PC-3 (cell line): ENCODE results near the gene B4GALT5. TPM values are rescaled to one million over a fixed set of nuclear protein-coding genes. Genes with fewer than 3 reads are reported as not detected.
A peak's percentile ranks its signal among the peaks of the same experiment; 100 is the strongest.

Source experiments
- ATAC-seq: fragments of 200-7000 bp; cut with Tn5 transposase; 2 replicates; pipeline ENCODE4 v1.9.1; 2020; ENCODE audit warnings: mild to moderate bottlenecking, moderate library complexity
- BruUV-seq: library from RNA; stranded (reverse); fragments of 400-500 nt; replicated peaks from 2 replicates; lab custom pipeline; 2021; lab: Mats Ljungman, UMichigan
- CTCF ChIA-PET: fragments of 300-600 bp; sonication (Branson Sonifier 250); formaldehyde crosslinking; loops from one replicate; lab custom pipeline; 2022; ENCODE audit warnings: antibody characterized with exemption; lab: Charles Lee
- POLR2A ChIA-PET: fragments of 300-600 bp; sonication (Branson Sonifier 250); formaldehyde crosslinking; loops from one replicate; lab custom pipeline; 2022; ENCODE audit warnings: antibody characterized with exemption; ENCODE audit not compliant: unreplicated experiment; lab: Charles Lee
- DNase-seq: peaks from one replicate; pipeline ENCODE4 v3.0.0-alpha.2; 2015
- H2AFZ ChIP-seq: fragments of 300-600 bp; sonication (generic); 2 replicates; pipeline ENCODE4 v1.6.0; 2016; ENCODE audit warnings: antibody characterized with exemption, low read length
- H3F3A ChIP-seq: fragments of 300-600 bp; sonication (generic); one replicate; pipeline ENCODE4 v1.6.0; 2017; ENCODE audit warnings: antibody characterized with exemption, low read length, control low read depth, mild to moderate bottlenecking; ENCODE audit not compliant: unreplicated experiment
- H3K27ac ChIP-seq: fragments of 300-600 bp; sonication (generic); 2 replicates; pipeline ENCODE4 v1.5.1; 2016; ENCODE audit warnings: mild to moderate bottlenecking, low read length
- H3K27me3 ChIP-seq: fragments of 300-600 bp; sonication (generic); 2 replicates; pipeline ENCODE4 v1.6.1; 2016; ENCODE audit warnings: low read length, mixed read lengths
- H3K36me3 ChIP-seq: fragments of 300-600 bp; sonication (generic); 2 replicates; pipeline ENCODE4 v1.6.1; 2016; ENCODE audit warnings: low read depth, mixed run types, low read length, mixed read lengths
- H3K4me1 ChIP-seq: fragments of 300-600 bp; sonication (generic); 2 replicates; pipeline ENCODE4 v1.5.1; 2016; ENCODE audit warnings: low read length; ENCODE audit not compliant: insufficient read depth
- H3K4me2 ChIP-seq: fragments of 300-600 bp; sonication (generic); 2 replicates; pipeline ENCODE4 v1.6.0; 2016; ENCODE audit warnings: low read length
- H3K4me3 ChIP-seq: fragments of 300-600 bp; sonication (generic); 2 replicates; pipeline ENCODE4 v1.5.1; 2016; ENCODE audit warnings: mild to moderate bottlenecking, low read length, mixed read lengths
- H3K79me2 ChIP-seq: fragments of 300-600 bp; sonication (generic); 2 replicates; pipeline ENCODE4 v1.6.1; 2017; ENCODE audit warnings: low read length, mixed read lengths
- H3K9ac ChIP-seq: fragments of 300-600 bp; sonication (generic); 2 replicates; pipeline ENCODE4 v1.6.0; 2016; ENCODE audit warnings: mild to moderate bottlenecking, low read length
- H3K9me2 ChIP-seq: fragments of 300-600 bp; sonication (generic); replicated peaks from 2 replicates; pipeline ENCODE4 v1.6.1; 2016; ENCODE audit warnings: mixed run types, low read length, mixed read lengths
- H3K9me3 ChIP-seq: fragments of 300-600 bp; sonication (generic); 2 replicates; pipeline ENCODE4 v1.6.1; 2016; ENCODE audit warnings: low read length, mixed read lengths
- H4K20me1 ChIP-seq: fragments of 300-600 bp; sonication (generic); 2 replicates; pipeline ENCODE4 v1.6.1; 2016; ENCODE audit warnings: low read length, mixed read lengths
- CTCF ChIP-seq: fragments of 300-600 bp; sonication (generic); conservative IDR thresholded peaks from 2 replicates; pipeline ENCODE4 v1.5.1; 2017; ENCODE audit warnings: antibody characterized with exemption, low read depth, mild to moderate bottlenecking, low read length
- EZH2 ChIP-seq: fragments of 300-600 bp; sonication (generic); IDR thresholded peaks from one replicate; pipeline ENCODE4 v1.6.1; 2017; ENCODE audit warnings: antibody characterized with exemption, mild to moderate bottlenecking, low read length; ENCODE audit not compliant: unreplicated experiment
- EZH2phosphoT487 ChIP-seq: fragments of 300-600 bp; sonication (generic); IDR thresholded peaks from 2 replicates; pipeline ENCODE4 v1.6.1; 2018; ENCODE audit warnings: mild to moderate bottlenecking, antibody characterized with exemption, low read length, borderline replicate concordance
- intact Hi-C: fragments of 100-400 bp; cut with micrococcal nuclease; formaldehyde crosslinking; loops from 2 replicates; pipeline ENCODE4 v1.9.0; 2023
- total RNA-seq: library from RNA; depleted of rRNA; stranded (reverse); fragments of >200 nt; gene quantifications from 2 replicates; pipeline ENCODE4 v1.2.3, GENCODE V29; 2014

Gene B4GALT5
- total RNA-seq, 1 experiment from 2014 or later: 18.1 TPM

- Histone ChIP-seq H4K20me1 (peaks cover 3% of the 10 kb centered on the region; the same call in 1 of the 2 replicates), H3K4me3 (peak overlapping the region; percentile 3; the same call in 1 of the 2 replicates), H3K9ac (peak overlapping the region; percentile 60), H3K79me2 (peaks cover 100% of the 10 kb centered on the region), H3K9me3 (no peaks in the 10 kb centered on the region), H3K9me2 (no peaks in the 10 kb centered on the region), H3F3A (no peaks in the 10 kb centered on the region), H3K36me3 (no peaks in the 10 kb centered on the region; the same call in 1 of the 2 replicates), H3K27ac (peak overlapping the region; percentile 85), H3K4me2 (peak overlapping the region; percentile 57), H3K4me1 (peaks cover 55% of the 10 kb centered on the region), H3K27me3 (no peaks in the 10 kb centered on the region), H2AFZ (no peak overlapping the region)
- POLR2A ChIA-PET: interaction anchor here (0.6 to 0.7 kb wide), 2 partner anchors 72 to 132 kb away, joined by 3 to 4 read pairs; no protein-coding TSS in a partner anchor
- ATAC-seq (peak; percentile 78), DNase-seq (peak; percentile 85)
- BruUV-seq: TSS peak; percentile 50
- CTCF ChIA-PET: interaction anchor here (0.6 to 1.0 kb wide), 3 partner anchors 65 to 159 kb away, joined by 3 to 4 read pairs (median 4); partner anchors contain the start of gene SLC9A8
- TF ChIP-seq CTCF (no peak), EZH2phosphoT487 (no peak), EZH2 (no peak)
- intact Hi-C loops: loop anchor here (2.0 to 10.0 kb wide), 2 partner anchors 26 to 46 kb away; no protein-coding TSS in a partner anchor
Observed at GRCh38 chr20:49700411-49701185, 13.1 kb downstream of the B4GALT5 start.

GRCh38 chr20:49699200-49699992 is 14.3 kb downstream of the B4GALT5 start:
- DNase-seq (peak; percentile 88), ATAC-seq (peak; percentile 76)
- Histone ChIP-seq H3K79me2 (peaks cover 100% of the 10 kb centered on the region), H3K9me2 (no peaks in the 10 kb centered on the region), H3K4me2 (peak overlapping the region; percentile 57), H3K9me3 (no peaks in the 10 kb centered on the region), H3K27me3 (no peaks in the 10 kb centered on the region), H3K4me3 (no peak overlapping the region), H3K4me1 (peaks cover 55% of the 10 kb centered on the region), H3K9ac (peak overlapping the region; percentile 50), H2AFZ (no peak overlapping the region), H3F3A (no peaks in the 10 kb centered on the region), H3K27ac (peak overlapping the region; percentile 85), H3K36me3 (no peaks in the 10 kb centered on the region; the same call in 1 of the 2 replicates), H4K20me1 (peaks cover 3% of the 10 kb centered on the region; the same call in 1 of the 2 replicates)
- intact Hi-C loops: no loop called here
- no TSS peak for BruUV-seq
- TF ChIP-seq EZH2: no peak
- no peak for TF ChIP-seq CTCF
- no peak for TF ChIP-seq EZH2phosphoT487
- CTCF ChIA-PET: no interaction called here
- POLR2A ChIA-PET: no interaction called here
